IMR-90 (cell line): ENCODE results near the gene BARX1.

ENCODE experiments used
- CTCF ChIP-seq: conservative IDR thresholded peaks from 2 replicates; pipeline ENCODE4 v1.5.1; 2012; ENCODE audit warnings: mild to moderate bottlenecking, low read depth, low read length, improper control_type of control experiment
- MXI1 ChIP-seq: IDR thresholded peaks from 2 replicates; pipeline ENCODE4 v1.6.1; 2012; ENCODE audit warnings: low read depth, mild to moderate bottlenecking, low read length, moderate library complexity, borderline replicate concordance
- RCOR1 ChIP-seq: IDR thresholded peaks from 2 replicates; pipeline ENCODE4 v1.6.1; 2012; ENCODE audit warnings: mild to moderate bottlenecking, low read length, improper control_type of control experiment; ENCODE audit not compliant: insufficient replicate concordance
- RFX5 ChIP-seq: IDR thresholded peaks from 2 replicates; pipeline ENCODE4 v1.8.0; 2012; ENCODE audit warnings: low read depth, mild to moderate bottlenecking, low read length, moderate library complexity
- SMC3 ChIP-seq: fragments of 150-350 bp; IDR thresholded peaks from 2 replicates; pipeline ENCODE4 v1.6.1; 2016; ENCODE audit warnings: low read depth, mild to moderate bottlenecking, antibody characterized with exemption, low read length, moderate library complexity
- USF2 ChIP-seq: fragments of 150-350 bp; IDR thresholded peaks from 2 replicates; pipeline ENCODE4 v1.6.1; 2017; ENCODE audit warnings: mild to moderate bottlenecking, antibody characterized with exemption, low read length, low read depth

- TF ChIP-seq CTCF (no peak), RFX5 (no peak), RCOR1 (no peak), USF2 (no peak), SMC3 (no peak), MXI1 (no peak)
These were observed 6.0 kb downstream of the BARX1 start for GRCh38 chr9:93949073-93949693.
